ENCODE results near the gene LNP1. TPM values are rescaled to one million over a fixed set of nuclear protein-coding genes. Genes with fewer than 3 reads are reported as not detected.

The LNP1 gene
- total and polyA plus RNA-seq, 2 experiments from 2014 or later: 1.1 to 4.3 TPM

DNA sequence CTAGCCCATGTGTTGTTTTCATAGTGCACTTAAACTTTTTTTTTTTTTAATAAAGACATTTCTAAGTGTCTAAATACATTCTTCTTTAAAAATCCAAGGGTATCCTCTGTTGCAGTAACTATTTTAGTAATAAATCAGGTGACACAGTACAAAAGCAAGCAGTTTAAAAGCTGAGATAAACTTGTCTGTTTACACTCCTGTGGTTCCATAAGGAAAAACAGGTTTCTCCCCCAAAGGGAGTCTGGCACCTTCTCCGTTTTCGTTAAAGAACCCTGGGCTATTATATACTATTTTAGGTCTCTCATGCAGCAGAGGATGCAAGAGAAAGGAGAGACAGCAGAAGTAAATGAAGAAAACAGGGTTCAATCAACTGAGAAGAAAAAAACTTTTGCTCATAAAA, 47.9 kb downstream of the LNP1 start:
- Histone ChIP-seq H3K4me1 (ENCODE audit: insufficient read depth) (no peaks in the 10 kb centered on the region), H3K36me3 (replicated peaks; ENCODE audit: insufficient read depth, low read depth) (no peaks in the 10 kb centered on the region), H2AFZ (no peak overlapping the region), H3K4me3 (no peak overlapping the region), H3K9me2 (replicated peaks; ENCODE audit: insufficient read depth) (no peaks in the 10 kb centered on the region), H3K27ac (no peak overlapping the region), H4K20me1 (ENCODE audit: insufficient read depth, poor library complexity, severe bottlenecking) (no peaks in the 10 kb centered on the region), H3K4me2 (no peak overlapping the region), H3K79me2 (no peaks in the 10 kb centered on the region), H3K9me3 (ENCODE audit: low read depth) (no peaks in the 10 kb centered on the region), H3K27me3 (no peaks in the 10 kb centered on the region)
- no peak for DNase-seq (ENCODE audit: low spot score)
- TF ChIP-seq EZH2 (IDR thresholded peaks at IDR 0.05; ENCODE audit: borderline replicate concordance) (no peak), EZH2phosphoT487 (IDR thresholded peaks at IDR 0.05; ENCODE audit: low read depth, severe bottlenecking, unreplicated experiment) (no peak)
- TF ChIP-seq, protein P1, sequence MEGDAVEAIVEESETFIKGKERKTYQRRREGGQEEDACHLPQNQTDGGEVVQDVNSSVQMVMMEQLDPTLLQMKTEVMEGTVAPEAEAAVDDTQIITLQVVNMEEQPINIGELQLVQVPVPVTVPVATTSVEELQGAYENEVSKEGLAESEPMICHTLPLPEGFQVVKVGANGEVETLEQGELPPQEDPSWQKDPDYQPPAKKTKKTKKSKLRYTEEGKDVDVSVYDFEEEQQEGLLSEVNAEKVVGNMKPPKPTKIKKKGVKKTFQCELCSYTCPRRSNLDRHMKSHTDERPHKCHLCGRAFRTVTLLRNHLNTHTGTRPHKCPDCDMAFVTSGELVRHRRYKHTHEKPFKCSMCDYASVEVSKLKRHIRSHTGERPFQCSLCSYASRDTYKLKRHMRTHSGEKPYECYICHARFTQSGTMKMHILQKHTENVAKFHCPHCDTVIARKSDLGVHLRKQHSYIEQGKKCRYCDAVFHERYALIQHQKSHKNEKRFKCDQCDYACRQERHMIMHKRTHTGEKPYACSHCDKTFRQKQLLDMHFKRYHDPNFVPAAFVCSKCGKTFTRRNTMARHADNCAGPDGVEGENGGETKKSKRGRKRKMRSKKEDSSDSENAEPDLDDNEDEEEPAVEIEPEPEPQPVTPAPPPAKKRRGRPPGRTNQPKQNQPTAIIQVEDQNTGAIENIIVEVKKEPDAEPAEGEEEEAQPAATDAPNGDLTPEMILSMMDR (IDR thresholded peaks at IDR 0.05; ENCODE audit: poor library complexity): no peak
- WGBS (ENCODE audit: low lambda C conversion rate, missing lambda C conversion rate): 15% methylated on average over 2 of the region's 2 CpGs

DNA sequence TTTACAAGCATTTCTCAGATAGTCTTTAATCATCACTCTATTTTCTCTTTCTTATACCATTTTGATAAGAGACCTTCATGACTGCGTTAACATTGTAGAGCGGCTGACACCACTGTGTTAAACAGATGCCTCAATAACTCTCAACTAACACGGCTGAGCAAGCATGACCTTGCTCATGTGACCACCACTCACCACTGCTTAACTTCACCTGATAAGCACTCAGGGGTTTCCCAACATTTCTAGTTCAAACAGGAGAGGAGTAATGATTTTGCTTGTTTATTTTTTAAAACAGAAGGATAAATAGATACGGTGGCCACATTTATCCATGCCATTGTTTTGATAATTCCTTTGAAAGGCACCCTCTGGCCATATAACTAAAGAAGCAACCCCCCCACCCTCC, 53.3 kb downstream of the LNP1 start:
- H2AFZ ChIP-seq: no peak overlapping the region
- 49% methylated on average over 4 of the region's 4 CpGs for WGBS (ENCODE audit: low lambda C conversion rate, missing lambda C conversion rate)
- TF ChIP-seq EZH2phosphoT487 (IDR thresholded peaks at IDR 0.05; ENCODE audit: low read depth, severe bottlenecking, unreplicated experiment) (no peak), EZH2 (IDR thresholded peaks at IDR 0.05; ENCODE audit: borderline replicate concordance) (no peak)
- TF ChIP-seq, protein P1 (IDR thresholded peaks at IDR 0.05; ENCODE audit: poor library complexity): no peak
- H3K27me3 ChIP-seq: no peaks in the 10 kb centered on the region
- H3K27ac ChIP-seq: peak overlapping the region; percentile 45
- H3K36me3 ChIP-seq (replicated peaks; ENCODE audit: insufficient read depth, low read depth): no peaks in the 10 kb centered on the region
- peak; percentile 63 for DNase-seq (ENCODE audit: low spot score)
- no peaks in the 10 kb centered on the region for H3K9me2 ChIP-seq (replicated peaks; ENCODE audit: insufficient read depth)
- H3K4me1 ChIP-seq (ENCODE audit: insufficient read depth): no peaks in the 10 kb centered on the region
- H3K9me3 ChIP-seq (ENCODE audit: low read depth): no peaks in the 10 kb centered on the region
- no peaks in the 10 kb centered on the region for H3K79me2 ChIP-seq
- peak overlapping the region; percentile 27 for H3K4me2 ChIP-seq
- no peak overlapping the region for H3K4me3 ChIP-seq
- H4K20me1 ChIP-seq (ENCODE audit: insufficient read depth, poor library complexity, severe bottlenecking): no peaks in the 10 kb centered on the region

DNA sequence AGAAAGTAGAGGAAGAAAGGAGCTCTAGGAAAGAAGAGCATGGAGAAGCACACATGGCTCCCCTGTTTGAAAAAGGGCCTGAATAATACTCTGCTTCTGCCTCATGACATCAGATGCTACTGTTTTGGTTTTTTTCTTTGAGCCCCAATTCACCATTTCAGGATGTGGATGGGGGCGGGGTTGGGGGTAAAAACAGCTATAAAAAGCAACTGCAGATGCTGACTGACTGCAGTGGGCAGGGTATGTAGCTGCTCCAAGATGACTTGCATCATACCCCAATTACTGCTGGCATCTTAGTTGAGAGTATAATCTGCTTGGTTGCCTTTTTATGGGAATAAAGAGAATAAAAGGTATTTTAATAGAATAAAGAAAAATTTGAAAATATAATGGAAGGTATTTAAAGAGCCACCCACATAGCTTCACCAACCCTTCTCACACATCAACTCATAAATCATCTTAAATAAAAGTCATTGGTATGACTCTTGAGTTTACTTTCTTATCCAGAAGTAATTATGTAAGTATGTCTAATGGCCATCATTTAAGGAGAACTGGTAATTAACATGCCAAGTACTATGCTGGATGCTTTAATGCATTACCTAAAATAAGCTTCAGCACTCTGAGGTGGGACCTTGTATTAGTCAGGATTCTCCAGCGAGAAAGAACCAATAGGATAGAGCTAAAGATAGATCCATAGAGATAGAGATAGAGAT, 54.7 kb downstream of the LNP1 start:
- Histone ChIP-seq H3K4me1 (ENCODE audit: insufficient read depth) (no peaks in the 10 kb centered on the region), H3K79me2 (no peaks in the 10 kb centered on the region), H3K36me3 (replicated peaks; ENCODE audit: insufficient read depth, low read depth) (no peaks in the 10 kb centered on the region), H2AFZ (no peak overlapping the region), H3K27ac (no peak overlapping the region), H4K20me1 (ENCODE audit: insufficient read depth, poor library complexity, severe bottlenecking) (no peaks in the 10 kb centered on the region), H3K4me3 (no peak overlapping the region), H3K9me3 (ENCODE audit: low read depth) (no peaks in the 10 kb centered on the region), H3K9me2 (replicated peaks; ENCODE audit: insufficient read depth) (no peaks in the 10 kb centered on the region), H3K27me3 (no peaks in the 10 kb centered on the region), H3K4me2 (no peak overlapping the region)
- TF ChIP-seq EZH2phosphoT487 (IDR thresholded peaks at IDR 0.05; ENCODE audit: low read depth, severe bottlenecking, unreplicated experiment): no peak
- TF ChIP-seq, protein P1 (IDR thresholded peaks at IDR 0.05; ENCODE audit: poor library complexity): no peak
- no peak for TF ChIP-seq EZH2 (IDR thresholded peaks at IDR 0.05; ENCODE audit: borderline replicate concordance)
- 69% methylated on average over 2 of the region's 2 CpGs for WGBS (ENCODE audit: low lambda C conversion rate, missing lambda C conversion rate)
- no peak for DNase-seq (ENCODE audit: low spot score)

All from hepatocyte (in vitro differentiated cells).